RPMI8226 (cell line): ENCODE measurements around the gene SPATA31A7.
"Not testable (repeated sequence)": the region's sequence is repeated elsewhere in the genome, so short reads cannot be mapped to it uniquely, and the experiment has no call there.

Experiments used
- DNase-seq: peaks from one replicate; pipeline ENCODE4 v3.0.0-alpha.2; 2015

Gene SPATA31A7

DNA sequence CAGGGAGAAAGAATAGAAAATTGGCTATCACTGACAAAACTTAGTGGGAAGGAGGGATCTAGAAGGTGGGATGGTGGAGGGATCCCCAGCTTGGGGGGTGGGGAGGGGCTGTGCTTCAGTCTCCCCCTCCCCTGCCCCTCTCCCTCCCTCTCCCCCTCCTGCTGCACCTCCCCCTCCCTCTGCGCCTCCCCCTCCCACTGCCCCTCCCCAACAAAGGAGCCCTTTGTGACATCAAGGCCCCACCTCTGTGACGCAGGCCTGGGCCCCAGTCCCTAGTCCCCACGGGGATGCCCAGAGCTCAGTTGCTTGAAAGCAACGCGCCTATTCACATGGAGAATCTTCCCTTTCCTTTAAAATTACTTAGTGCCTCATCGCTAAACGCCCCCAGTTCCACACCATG lies at the start of gene SPATA31A7:
Gene SPATA31A7 (plus strand): TSS at position 301 of the 400 bp plus-strand sequence. CDS start 29 bp downstream, at position 330.
- DNase-seq, result not testable (repeated sequence)

DNA sequence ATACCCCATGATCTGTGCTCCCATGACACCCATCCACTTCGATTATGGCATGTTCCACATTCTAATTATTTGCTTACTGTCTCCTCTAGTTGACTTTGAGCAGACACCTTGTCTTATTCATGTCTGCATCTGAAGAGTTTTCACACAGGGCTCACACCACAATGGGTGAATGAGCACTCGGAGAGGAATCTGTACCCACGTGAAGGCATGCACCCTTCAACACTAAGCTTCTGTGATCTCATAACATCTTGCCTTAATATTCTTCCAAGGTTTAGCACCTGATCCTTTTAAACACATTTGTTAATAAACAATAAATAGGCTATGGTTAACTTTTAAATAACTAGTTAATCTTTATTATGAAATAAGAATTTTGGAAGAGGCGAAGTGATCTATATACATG lies 36.6 kb downstream of the SPATA31A7 start:
- not testable (repeated sequence) for DNase-seq
